Activated T-helper 1 cell treated with anti-CD3 and anti-CD28 coated beads, Interleukin-2, amount 50 U/mL, for 16 hours (primary cell): ENCODE measurements around the gene NUMBL.
"Not testable (repeated sequence)": the region's sequence is repeated elsewhere in the genome, so short reads cannot be mapped to it uniquely, and the experiment has no call there.

Source experiments
- DNase-seq, 2 donors: peaks; one replicate each; pipeline ENCODE4 v3.0.0-alpha.2; 2020; ENCODE audit warnings: low read depth in 1 of 2, low spot score in 1 of 2

Gene NUMBL

GRCh38 chr19:40690050-40690692 is at the start of gene NUMBL:
TSS of gene NUMBL (minus strand) at chr19:40690651. CDS start at chr19:40690483, 168 bp downstream.
- no peak for DNase-seq

- DNase-seq = no peak
These were observed 48.8 kb upstream of the NUMBL start for GRCh38 chr19:40739030-40739839.

GRCh38 chr19:40737102-40737644 is 46.7 kb upstream of the NUMBL start:
- no peak for DNase-seq

- DNase-seq = no peak
These were observed 46.2 kb upstream of the NUMBL start for GRCh38 chr19:40736661-40737060.

- no peak for DNase-seq
These were observed 44.7 kb upstream of the NUMBL start for GRCh38 chr19:40735013-40735771.

GRCh38 chr19:40733149-40733548 is 42.7 kb upstream of the NUMBL start:
- DNase-seq = no peak

- not testable (repeated sequence) for DNase-seq
These were observed 41.9 kb upstream of the NUMBL start for GRCh38 chr19:40732304-40732703.

- DNase-seq = not testable (repeated sequence)
These were observed 39.6 kb upstream of the NUMBL start for GRCh38 chr19:40730065-40730464.

GRCh38 chr19:40726279-40726678 is 35.8 kb upstream of the NUMBL start:
- DNase-seq = no peak

GRCh38 chr19:40724855-40725254 is 34.4 kb upstream of the NUMBL start:
- DNase-seq = no peak

GRCh38 chr19:40724315-40724714 is 33.9 kb upstream of the NUMBL start:
- DNase-seq = no peak

- no peak for DNase-seq
These were observed 33.3 kb upstream of the NUMBL start for GRCh38 chr19:40723661-40724254.

GRCh38 chr19:40721936-40722661 is 31.6 kb upstream of the NUMBL start:
- no peak for DNase-seq

GRCh38 chr19:40721140-40721486 is 30.7 kb upstream of the NUMBL start:
- no peak for DNase-seq

GRCh38 chr19:40719414-40719894 is 29.0 kb upstream of the NUMBL start:
- DNase-seq = no peak

GRCh38 chr19:40718774-40719391 is 28.4 kb upstream of the NUMBL start:
- DNase-seq = no peak

GRCh38 chr19:40717880-40718773 is 27.7 kb upstream of the NUMBL start:
- DNase-seq = no peak

GRCh38 chr19:40717325-40717879 is 27.0 kb upstream of the NUMBL start:
- no peak for DNase-seq
